Gastroesophageal sphincter (tissue), 4 donors: Measurements from ENCODE around the gene DNAJC5. TPM values are rescaled to one million over a fixed set of nuclear protein-coding genes. Genes with fewer than 3 reads are reported as not detected.

Source experiments
- ATAC-seq: fragments of 150-250 bp; one replicate; pipeline ENCODE4 v1.9.1; 2016; ENCODE audit warnings: mild to moderate bottlenecking, moderate library complexity
- H3K27ac ChIP-seq, 4 donors: fragments of 200-600 bp; sonication (generic) in 3 of 4; 1 replicate in 3 of 4; 2 replicates in 1 of 4; pipeline ENCODE4 v1.5.1; 2016 to 2019
- H3K27me3 ChIP-seq: fragments of 200-600 bp; sonication (generic); one replicate; pipeline ENCODE4 v1.5.1; 2019
- H3K36me3 ChIP-seq, 2 donors: fragments of 200-600 bp; sonication (generic); one replicate each; pipeline ENCODE4 v1.5.1; 2019; ENCODE audit warnings: control low read depth in 1 of 2
- H3K4me1 ChIP-seq, 3 donors: fragments of 200-600 bp; sonication (generic); 1 replicate in 2 of 3; 2 replicates in 1 of 3; pipeline ENCODE4 v1.5.1; 2016 to 2019; ENCODE audit warnings: control low read depth in 2 of 3
- H3K4me3 ChIP-seq, 2 donors: fragments of 200-600 bp; sonication (generic); one replicate each; pipeline ENCODE4 v1.5.1; 2019; ENCODE audit warnings: mild to moderate bottlenecking in 1 of 2, moderate library complexity in 1 of 2
- H3K9me3 ChIP-seq, 3 donors: fragments of 200-600 bp; sonication (generic); one replicate each; pipeline ENCODE4 v1.5.1; 2017 to 2019; ENCODE audit warnings: control low read depth in 2 of 3
- EP300 ChIP-seq: sonication (generic); formaldehyde crosslinking; IDR thresholded peaks from one replicate; pipeline ENCODE4 v1.6.1; 2017; ENCODE audit warnings: antibody characterized with exemption, mild to moderate bottlenecking
- POLR2A ChIP-seq, 2 donors: fragments of 450-650 bp; IDR thresholded peaks; one replicate each; pipeline ENCODE4 v1.6.1; 2017; ENCODE audit warnings: antibody characterized with exemption in 2 of 2, mild to moderate bottlenecking in 2 of 2, moderate library complexity in 1 of 2
- POLR2AphosphoS5 ChIP-seq: sonication (generic); formaldehyde crosslinking; IDR thresholded peaks from one replicate; pipeline ENCODE4 v1.6.1; 2017; ENCODE audit warnings: antibody characterized with exemption
- WGBS, 2 donors: methylation state at CpG; one replicate each; pipeline ENCODE4 v1.1.5; 2018; ENCODE audit warnings: low coverage in 1 of 2; 5-methylcytosine and 5-hydroxymethylcytosine counted together
- total RNA-seq, 4 donors: library from RNA; depleted of rRNA; stranded (reverse); fragments of >200 nt; gene quantifications; one replicate each; pipeline ENCODE4 v1.1.0, GENCODE V29; 2016
- TF ChIP-seq, protein P1 (sequence below), 4 experiments: fragments of 200-600 bp in 2 of 4; fragments of 450-650 bp in 2 of 4; sonication (generic) in 1 of 4; IDR thresholded peaks; one replicate each; pipeline ENCODE4 v1.5.1; 2017 to 2019; ENCODE audit warnings: antibody characterized with exemption in 4 of 4, mild to moderate bottlenecking in 2 of 4, moderate library complexity in 2 of 4

Gene DNAJC5
- total RNA-seq, 4 donors from 2014 or later: 44.7 to 70.6 (median 47.6) TPM

DNA sequence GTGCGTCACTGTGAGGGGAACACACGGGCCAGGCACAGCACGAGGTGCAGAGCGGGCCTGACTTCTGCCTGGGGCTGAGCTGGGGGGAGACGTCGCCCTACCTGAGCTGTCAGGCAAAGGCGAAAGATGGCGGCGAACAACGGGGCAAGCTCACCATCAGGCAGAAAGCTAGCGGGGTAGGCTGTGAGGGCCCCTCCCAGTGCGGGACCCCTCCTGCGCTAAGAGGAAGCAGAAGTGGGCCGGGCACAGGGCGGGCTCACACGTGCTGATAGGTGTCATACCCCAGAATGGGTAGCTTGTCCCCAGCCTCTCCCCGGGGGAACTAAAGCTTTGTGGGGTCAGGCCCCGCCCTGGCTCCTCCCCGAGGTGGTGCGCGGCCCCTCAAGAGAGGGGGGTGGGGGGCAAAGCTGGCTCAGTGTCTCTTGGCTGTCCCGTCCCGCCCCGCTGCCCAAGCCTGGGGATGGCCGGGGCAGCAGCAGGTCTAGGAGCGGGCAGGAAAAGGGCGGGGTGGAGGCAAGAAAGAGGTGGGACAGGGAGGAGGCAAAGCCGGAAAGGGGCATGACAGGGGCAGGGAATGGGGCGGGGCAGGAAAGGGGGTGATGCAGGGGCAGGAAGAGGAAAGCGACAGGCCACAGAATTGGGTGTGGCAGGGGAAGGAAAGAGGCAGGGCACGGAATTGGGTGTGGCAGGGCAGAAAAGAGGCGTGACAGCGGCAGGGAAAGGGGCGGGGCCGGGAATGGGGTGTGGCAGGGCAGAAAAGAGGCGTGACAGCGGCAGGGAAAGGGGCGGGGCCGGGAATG lies 46.6 kb downstream of the DNAJC5 start:
- Histone ChIP-seq H3K4me3 (no peak overlapping the region), H3K27me3 (no peaks in the 10 kb centered on the region), H3K36me3 (peaks cover 0 to 85% of the 10 kb centered on the region in 2 donors), H3K27ac (peak overlapping the region in 3 of 4 donors; percentile 64 to 69 (median 68)), H3K4me1 (peaks cover 0 to 33% (median 0%) of the 10 kb centered on the region in 3 donors), H3K9me3 (no peaks in the 10 kb centered on the region)
- WGBS, 2 donors: 17 to 39% methylated on average over 1 to 8 of the region's 39 CpGs
- TF ChIP-seq EP300 (no peak), POLR2AphosphoS5 (no peak), POLR2A (IDR thresholded peaks at IDR 0.05) (no peak)
- TF ChIP-seq, protein P1, sequence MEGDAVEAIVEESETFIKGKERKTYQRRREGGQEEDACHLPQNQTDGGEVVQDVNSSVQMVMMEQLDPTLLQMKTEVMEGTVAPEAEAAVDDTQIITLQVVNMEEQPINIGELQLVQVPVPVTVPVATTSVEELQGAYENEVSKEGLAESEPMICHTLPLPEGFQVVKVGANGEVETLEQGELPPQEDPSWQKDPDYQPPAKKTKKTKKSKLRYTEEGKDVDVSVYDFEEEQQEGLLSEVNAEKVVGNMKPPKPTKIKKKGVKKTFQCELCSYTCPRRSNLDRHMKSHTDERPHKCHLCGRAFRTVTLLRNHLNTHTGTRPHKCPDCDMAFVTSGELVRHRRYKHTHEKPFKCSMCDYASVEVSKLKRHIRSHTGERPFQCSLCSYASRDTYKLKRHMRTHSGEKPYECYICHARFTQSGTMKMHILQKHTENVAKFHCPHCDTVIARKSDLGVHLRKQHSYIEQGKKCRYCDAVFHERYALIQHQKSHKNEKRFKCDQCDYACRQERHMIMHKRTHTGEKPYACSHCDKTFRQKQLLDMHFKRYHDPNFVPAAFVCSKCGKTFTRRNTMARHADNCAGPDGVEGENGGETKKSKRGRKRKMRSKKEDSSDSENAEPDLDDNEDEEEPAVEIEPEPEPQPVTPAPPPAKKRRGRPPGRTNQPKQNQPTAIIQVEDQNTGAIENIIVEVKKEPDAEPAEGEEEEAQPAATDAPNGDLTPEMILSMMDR (IDR thresholded peaks at IDR 0.05): no peak
- peak; percentile 25 for ATAC-seq

DNA sequence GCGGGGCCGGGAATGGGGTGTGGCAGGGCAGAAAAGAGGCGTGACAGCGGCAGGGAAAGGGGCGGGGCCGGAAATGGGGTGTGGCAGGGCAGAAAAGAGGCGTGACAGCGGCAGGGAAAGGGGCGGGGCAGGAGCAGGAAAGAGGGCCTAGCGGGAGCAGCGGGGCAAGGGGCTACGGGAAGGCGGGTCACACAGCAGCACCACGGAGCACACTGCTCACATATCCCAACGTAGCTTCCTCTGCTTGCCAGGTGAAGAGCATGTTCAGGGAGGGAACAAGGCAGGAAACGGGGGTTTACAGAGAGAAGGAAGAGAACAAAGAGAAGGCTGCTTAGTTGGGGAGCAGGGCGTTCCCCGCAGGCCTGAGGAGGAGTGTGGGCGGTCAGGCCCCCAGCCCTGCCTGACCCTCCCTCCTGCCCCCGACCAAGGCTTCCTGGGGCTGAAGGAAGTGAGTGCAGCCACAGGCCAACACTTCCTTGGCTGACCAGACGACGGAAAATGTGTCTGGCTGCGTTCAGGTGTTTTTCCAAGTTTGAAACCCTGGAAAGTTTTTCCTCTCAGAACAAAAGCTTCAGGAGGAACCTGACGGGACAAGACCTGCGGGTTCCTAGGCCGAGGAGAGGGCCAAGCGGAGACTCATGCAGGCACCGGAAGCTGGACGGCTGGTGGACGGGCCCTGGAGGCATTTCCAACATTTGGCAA lies 47.5 kb downstream of the DNAJC5 start:
- H3K27me3 ChIP-seq: no peaks in the 10 kb centered on the region
- no peaks in the 10 kb centered on the region for H3K9me3 ChIP-seq
- H3K27ac ChIP-seq: peak overlapping the region in 3 of 4 donors; percentile 65 to 75 (median 75)
- ATAC-seq: peak; percentile 19
- no peak for TF ChIP-seq POLR2A (IDR thresholded peaks at IDR 0.05)
- no peak for TF ChIP-seq POLR2AphosphoS5
- no peak for TF ChIP-seq EP300
- TF ChIP-seq, protein P1 (IDR thresholded peaks at IDR 0.05): no peak
- H3K4me3 ChIP-seq: no peak overlapping the region
- peaks cover 0 to 82% of the 10 kb centered on the region in 2 donors for H3K36me3 ChIP-seq
- peaks cover 0 to 42% (median 5%) of the 10 kb centered on the region in 3 donors for H3K4me1 ChIP-seq
- WGBS, 2 donors: 41 to 42% methylated on average over 14 to 18 of the region's 30 CpGs

DNA sequence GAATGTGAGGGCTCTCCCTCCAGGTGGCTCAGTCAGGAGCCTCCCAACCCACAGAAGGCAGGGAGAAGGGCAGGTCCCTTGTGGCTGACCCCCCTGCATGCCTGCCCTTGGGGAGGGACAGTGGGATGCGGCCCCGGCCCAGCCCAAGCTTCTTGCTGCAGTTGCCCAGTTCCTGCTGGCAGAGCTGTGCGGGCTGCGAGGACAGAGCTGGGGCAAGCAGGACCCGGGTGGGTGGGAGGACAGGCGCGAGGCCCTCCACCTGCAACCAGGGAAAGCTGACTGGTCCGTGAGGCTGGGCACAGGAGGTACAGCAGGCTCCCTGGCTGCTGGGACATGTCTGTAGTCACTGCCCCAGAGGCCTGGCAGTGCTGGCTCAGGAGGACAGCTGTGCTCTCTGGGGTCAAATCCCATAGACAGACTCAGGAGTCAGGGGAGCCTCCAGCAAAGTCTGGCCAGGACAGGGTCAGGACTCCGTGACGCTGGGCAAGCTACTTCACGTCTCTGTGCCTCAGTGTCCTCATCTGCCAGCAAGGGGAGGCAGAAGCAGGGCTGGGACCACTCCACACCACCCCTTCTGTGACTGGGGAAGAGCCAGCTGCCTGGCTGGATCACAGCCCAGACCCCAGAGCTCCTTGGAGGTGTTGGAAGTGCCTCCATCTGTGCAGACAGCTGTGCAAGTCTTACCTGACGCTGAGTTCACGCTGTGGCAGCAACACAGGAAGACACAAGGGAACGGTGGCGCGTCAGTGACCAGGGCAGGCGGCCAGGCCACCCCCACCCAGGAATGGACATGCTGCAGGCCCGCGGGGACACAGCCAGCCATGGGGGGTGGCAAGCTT lies 48.3 kb downstream of the DNAJC5 start:
- Histone ChIP-seq H3K36me3 (peaks cover 0 to 75% of the 10 kb centered on the region in 2 donors), H3K4me1 (peaks cover 0 to 50% (median 12%) of the 10 kb centered on the region in 3 donors), H3K9me3 (no peaks in the 10 kb centered on the region), H3K4me3 (no peak overlapping the region), H3K27ac (peak overlapping the region in 3 of 4 donors; percentile 65 to 75 (median 75)), H3K27me3 (no peaks in the 10 kb centered on the region)
- no peak for ATAC-seq
- WGBS, 2 donors: no CpG with 5 or more reads among the region's 19 CpGs
- no peak for TF ChIP-seq POLR2AphosphoS5
- no peak for TF ChIP-seq EP300
- no peak for TF ChIP-seq POLR2A (IDR thresholded peaks at IDR 0.05)
- TF ChIP-seq, protein P1 (IDR thresholded peaks at IDR 0.05): no peak

DNA sequence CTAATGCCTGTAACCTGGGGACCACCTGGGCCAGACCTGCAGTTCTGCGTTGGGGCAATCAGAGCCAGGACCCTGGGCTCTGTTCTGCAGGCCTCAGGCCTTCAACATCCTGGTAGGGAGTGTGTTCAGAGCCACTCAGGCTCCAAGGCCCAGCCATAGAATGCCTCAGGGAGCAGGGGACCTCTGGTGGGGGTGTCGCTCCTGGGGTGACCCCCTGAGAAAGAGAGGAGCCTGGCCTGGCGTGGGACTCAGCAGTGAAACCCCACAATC lies 48.8 kb downstream of the DNAJC5 start:
- WGBS, 2 donors: no CpG with 5 or more reads among the region's 3 CpGs
- no peaks in the 10 kb centered on the region for H3K9me3 ChIP-seq
- H3K4me3 ChIP-seq: no peak overlapping the region
- no peak for ATAC-seq
- peaks cover 0 to 55% (median 14%) of the 10 kb centered on the region in 3 donors for H3K4me1 ChIP-seq
- H3K36me3 ChIP-seq: peaks cover 0 to 70% of the 10 kb centered on the region in 2 donors
- TF ChIP-seq, protein P1 (IDR thresholded peaks at IDR 0.05): no peak
- TF ChIP-seq POLR2AphosphoS5 (no peak), POLR2A (IDR thresholded peaks at IDR 0.05) (no peak), EP300 (no peak)
- no peaks in the 10 kb centered on the region for H3K27me3 ChIP-seq
- peak overlapping the region in 3 of 4 donors; percentile 65 to 75 (median 75) for H3K27ac ChIP-seq
